Measurements from ENCODE around the gene ZNF773.

DNA sequence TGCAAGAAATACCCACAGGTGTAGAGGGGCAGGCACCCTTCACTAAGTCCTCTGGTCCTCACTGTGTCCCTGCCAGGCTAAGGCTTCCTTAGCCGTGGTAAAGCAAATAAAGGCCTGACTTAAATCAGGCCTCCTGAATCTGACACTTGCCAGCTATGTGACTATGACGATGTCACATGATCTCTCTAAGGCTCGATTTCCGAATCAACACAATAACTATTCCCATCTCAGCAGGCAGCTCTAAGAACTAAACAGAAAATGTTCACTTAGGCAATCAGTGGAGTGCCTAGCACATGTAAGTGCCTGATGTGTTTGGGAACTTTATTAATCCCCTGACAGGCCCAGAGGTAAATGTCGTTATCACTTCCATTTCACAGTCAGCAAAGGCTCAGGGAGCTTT lies 57.9 kb downstream of the ZNF773 start:
- TF ChIP-seq, protein P1, sequence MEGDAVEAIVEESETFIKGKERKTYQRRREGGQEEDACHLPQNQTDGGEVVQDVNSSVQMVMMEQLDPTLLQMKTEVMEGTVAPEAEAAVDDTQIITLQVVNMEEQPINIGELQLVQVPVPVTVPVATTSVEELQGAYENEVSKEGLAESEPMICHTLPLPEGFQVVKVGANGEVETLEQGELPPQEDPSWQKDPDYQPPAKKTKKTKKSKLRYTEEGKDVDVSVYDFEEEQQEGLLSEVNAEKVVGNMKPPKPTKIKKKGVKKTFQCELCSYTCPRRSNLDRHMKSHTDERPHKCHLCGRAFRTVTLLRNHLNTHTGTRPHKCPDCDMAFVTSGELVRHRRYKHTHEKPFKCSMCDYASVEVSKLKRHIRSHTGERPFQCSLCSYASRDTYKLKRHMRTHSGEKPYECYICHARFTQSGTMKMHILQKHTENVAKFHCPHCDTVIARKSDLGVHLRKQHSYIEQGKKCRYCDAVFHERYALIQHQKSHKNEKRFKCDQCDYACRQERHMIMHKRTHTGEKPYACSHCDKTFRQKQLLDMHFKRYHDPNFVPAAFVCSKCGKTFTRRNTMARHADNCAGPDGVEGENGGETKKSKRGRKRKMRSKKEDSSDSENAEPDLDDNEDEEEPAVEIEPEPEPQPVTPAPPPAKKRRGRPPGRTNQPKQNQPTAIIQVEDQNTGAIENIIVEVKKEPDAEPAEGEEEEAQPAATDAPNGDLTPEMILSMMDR (IDR thresholded peaks at IDR 0.05): no peak
- TF ChIP-seq POLR2A (IDR thresholded peaks at IDR 0.05): no peak
